HG03097 (cell line): ENCODE data around the gene PRAME.
"Not testable (repeated sequence)": the region's sequence is repeated elsewhere in the genome, so short reads cannot be mapped to it uniquely, and the experiment has no call there.

ENCODE experiments used
- ATAC-seq: cut with Tn5 transposase; IDR thresholded peaks from one replicate; pipeline ENCODE4 v1.9.1; 2021; ENCODE audit not compliant: unreplicated experiment, low FRiP score

PRAME gene

GRCh38 chr22:22553735-22554586, 5.1 kb downstream of the PRAME start:
- ATAC-seq = no peak

DNA sequence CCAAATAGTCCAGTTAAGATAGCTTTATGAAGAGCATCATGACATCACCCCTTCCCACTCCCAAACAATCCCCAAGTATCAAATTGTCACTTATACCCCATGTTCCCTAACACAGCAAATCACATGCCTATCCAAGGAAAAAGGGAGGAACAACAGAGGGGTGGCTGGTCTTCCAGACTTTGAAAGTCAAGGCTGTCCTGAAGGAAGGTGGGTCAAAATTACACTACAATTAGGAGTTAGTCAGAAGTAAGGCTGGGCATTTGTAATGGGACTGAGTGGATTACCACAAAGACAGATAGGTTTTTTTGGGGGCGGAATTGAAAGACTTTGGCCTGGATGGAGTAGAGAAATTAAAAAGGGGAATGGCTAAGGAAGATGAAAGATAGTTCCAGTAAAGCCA, 5.9 kb downstream of the PRAME start:
- ATAC-seq = no peak

- ATAC-seq = no peak
These were observed 6.4 kb downstream of the PRAME start for GRCh38 chr22:22552630-22553029.

DNA sequence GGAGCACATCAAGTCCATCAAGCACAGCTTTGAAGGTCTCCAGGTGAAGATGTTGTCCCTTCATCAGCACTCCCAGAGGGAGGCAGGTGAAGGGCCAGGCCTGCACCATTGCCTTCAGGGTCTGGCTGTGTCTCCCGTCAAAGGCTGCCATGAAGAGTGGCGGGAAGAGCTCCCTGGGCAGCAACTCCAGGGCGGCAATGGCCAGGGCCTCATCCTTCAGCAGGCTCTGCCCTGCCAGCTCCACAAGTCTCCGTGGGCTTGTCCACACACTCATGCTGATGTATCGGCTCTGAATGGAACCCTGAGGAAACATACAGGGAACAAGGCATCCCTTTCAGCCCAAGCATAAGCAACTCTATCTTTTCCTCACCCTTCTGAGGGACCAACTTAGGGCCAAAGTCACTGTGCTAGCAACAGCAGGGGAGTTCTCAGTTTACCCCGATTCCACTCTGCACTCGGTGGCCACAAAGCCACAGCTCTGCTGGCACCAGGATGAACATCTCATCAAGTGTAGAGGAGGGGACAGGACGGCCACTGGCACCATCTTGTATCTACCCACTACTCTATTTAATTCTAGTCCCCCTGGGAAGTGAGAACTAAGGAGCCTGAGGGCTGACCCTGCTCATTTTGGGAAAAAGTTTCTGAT, 8.2 kb downstream of the PRAME start:
- ATAC-seq = no peak

- ATAC-seq = no peak
These were observed 10.2 kb downstream of the PRAME start for GRCh38 chr22:22548910-22549309.

- no peak for ATAC-seq
These were observed 10.7 kb downstream of the PRAME start for GRCh38 chr22:22548317-22548716.

- no peak for ATAC-seq
These were observed 11.3 kb downstream of the PRAME start for GRCh38 chr22:22547692-22548300.

DNA sequence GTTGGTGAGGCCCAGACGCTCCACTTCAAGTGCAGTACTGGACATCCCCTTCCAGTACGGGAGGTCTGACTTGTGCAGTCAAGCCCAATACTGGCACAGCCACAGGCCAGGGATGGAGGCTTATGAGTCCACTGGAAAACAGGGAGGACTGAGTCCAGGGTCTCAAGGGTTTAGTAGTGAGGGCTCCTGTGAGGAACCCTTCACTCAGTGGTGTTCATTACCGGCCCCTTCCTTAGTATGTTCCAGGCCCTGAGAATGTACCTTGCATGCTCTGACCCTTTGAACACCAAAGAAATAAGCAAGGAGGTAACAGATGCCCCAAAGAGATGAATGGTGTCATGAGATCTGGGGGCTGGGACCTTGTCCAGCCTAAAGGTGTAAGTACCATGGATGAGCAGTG, 11.8 kb downstream of the PRAME start:
- ATAC-seq = no peak

DNA sequence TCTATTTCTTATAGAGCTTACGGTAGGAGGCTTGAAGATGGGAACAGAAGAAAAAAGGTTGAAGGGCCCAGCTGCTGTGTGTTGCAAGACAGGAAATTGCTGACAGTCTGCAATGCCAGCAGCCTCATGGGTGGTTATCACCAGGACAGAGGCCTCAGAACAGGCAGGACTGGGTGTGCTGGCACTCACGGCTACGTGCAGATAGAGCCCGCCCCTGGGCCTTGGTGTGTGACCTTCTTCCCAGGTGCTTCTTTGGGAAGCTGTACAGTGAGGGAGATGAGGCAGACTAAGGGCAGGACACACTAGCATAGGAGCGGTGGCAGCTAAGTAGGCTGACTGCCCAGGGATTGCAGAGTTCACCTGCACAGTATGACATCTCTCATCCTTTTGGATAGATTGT, 12.6 kb downstream of the PRAME start:
- ATAC-seq = no peak

- ATAC-seq = no peak
These were observed 14.0 kb downstream of the PRAME start for GRCh38 chr22:22545084-22545483.

DNA sequence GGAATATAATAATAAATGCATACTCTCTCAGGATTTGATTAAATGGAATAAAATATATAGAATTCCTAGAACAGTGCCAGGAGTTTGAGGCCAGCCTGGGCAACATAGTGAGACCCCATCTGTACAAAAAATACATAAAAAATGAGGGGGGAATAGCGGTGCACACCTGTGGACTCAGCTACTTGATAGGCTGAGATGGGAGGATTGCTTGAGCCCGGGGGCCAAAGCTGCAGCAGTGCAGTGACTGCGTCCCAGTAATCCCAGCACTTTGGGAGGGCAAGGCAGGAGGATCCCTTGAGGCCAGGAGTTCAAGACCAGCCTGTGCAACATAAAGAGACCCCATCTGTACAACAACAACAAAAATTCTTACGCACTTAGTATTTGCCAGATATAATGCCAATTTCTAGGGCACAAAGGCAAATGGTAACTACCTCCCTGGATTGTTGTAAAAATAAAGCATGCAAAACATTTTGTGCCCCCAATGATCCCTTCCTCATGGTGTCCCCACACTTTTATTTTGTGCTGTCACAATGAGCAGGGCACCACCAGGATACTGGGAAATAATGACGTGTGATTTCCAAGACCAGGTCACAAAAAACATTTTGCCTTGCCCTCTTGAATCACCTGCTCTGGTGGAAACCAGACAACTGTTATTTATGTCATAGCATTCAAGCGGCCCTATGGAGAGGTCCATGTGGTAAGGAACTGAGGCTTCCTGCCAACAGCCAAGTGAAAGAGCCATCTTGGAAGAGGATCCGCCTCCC, 20.7 kb downstream of the PRAME start:
- no peak for ATAC-seq

DNA sequence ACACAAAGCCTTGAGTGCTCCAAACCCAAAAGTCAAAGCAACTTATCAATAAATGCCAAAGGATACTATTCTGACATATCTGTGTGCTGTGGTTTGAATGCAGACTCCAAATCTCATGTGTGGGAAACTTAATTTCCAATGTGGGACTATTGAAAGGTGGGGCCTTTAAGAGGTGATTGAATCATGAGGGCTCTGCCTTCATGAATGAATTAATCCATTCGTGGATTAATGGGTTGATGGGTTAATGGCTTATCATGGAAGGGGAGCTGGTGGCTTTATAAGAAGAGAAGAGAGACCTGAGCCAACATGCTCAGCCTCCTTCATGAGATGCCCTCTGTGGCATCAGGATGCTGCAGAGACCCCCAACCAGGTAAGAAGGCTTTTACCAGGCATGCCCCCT, 22.1 kb downstream of the PRAME start:
- ATAC-seq = no peak

DNA sequence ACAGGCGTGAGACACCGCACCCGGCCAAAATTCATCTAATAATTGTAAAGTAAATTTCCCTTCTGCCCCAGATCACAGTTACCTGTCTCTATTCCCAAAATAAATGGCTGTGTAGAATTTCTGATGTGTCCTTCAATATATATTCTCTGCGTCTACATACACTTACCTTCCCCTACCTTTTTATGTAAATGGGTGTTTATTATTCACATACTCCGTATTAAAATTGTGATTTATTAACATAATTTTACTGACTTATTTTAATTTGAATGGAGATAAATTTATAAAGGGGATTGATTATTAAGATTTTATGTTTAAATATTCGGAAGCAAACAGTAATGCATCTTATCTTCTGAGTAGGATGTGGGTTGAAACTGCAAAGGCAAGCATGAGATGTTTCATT, 22.6 kb downstream of the PRAME start:
- ATAC-seq = no peak

DNA sequence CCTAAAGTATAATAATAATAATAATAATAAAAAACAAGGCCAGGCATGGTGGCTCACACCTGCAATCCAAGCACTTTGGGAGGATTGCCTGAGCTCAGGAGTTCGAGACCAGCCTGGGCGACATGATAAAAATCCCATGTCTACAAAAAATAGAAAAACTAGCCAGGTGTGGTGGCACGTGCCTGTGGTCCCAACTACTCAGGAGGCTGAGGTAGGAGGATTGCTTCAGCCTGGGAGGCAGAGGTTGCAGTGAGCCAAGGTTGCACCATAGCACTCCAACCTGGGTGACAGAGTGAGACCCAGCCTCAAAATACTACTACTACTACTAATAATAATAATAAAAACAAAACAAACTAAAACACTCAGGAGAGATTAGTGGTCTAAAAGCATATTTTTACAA, 23.4 kb downstream of the PRAME start:
- no peak for ATAC-seq

- no peak for ATAC-seq
These were observed 24.3 kb downstream of the PRAME start for GRCh38 chr22:22534604-22535415.

GRCh38 chr22:22533863-22534262, 25.2 kb downstream of the PRAME start:
- ATAC-seq = no peak

DNA sequence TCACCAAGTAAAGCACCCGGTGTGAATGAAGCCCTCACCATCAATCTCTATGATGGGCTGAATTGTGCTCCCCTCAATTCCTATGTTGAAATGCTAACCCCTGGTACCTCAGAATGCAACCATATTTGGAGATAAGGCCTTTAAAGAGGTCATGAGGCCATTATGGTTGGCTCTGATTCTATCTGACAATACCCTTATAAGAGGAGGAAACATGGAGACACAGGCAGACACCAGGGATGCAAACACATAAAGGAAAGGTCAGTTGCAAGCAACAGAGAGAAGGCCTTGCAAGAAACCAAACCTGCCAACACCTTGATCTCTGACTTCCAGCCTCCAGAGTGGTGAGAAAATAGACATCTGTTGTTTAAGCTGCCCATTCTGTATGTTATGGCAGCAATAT, 25.6 kb downstream of the PRAME start:
- ATAC-seq = no peak

DNA sequence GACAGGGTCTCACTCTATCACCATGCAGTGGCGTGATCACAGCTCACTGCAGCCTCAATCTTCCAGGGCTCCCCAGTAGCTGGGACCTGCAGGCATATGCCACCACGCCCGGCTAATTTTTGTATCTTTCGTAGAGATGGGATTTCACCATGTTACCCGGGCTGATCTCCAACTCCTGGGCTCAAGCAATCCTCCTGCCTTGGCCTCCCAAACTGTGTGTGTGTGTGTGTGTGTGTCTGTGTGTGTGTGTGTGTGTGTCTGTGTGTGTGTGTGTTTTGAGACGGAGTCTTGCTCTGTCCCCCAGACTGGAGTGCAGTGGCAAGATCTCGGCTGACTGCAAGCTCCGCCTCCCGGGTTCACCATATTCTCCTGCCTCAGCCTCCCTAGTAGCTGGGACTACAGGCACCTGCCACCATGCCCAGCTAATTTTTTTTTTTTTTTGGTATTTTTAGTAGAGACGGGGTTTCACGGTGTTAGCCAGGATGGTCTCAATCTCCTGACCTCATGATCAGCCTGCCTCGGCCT, 26.5 kb downstream of the PRAME start:
- ATAC-seq = not testable (repeated sequence)

- no peak for ATAC-seq
These were observed 27.1 kb downstream of the PRAME start for GRCh38 chr22:22531770-22532546.
